ENCODE data around the gene SLC24A4. TPM values are rescaled to one million over a fixed set of nuclear protein-coding genes. Genes with fewer than 3 reads are reported as not detected.
A peak's percentile ranks its signal among the peaks of the same experiment; 100 is the strongest.

The SLC24A4 gene
- total RNA-seq, 1 donor from 2014 or later, result not detected

GRCh38 chr14:92316937-92317336 lies 6.0 kb upstream of the SLC24A4 start:
- no peak for TF ChIP-seq CTCF (IDR thresholded peaks at IDR 0.05; ENCODE audit: unreplicated experiment)
- no peak overlapping the region for H3K27ac Mint-ChIP-seq
- peaks cover 84% of the 10 kb centered on the region for H3K27me3 Mint-ChIP-seq (ENCODE audit: low read depth)
- no peak for DNase-seq (ENCODE audit: low spot score in 2 of 2, unreplicated experiment in 2 of 2)
- no peak overlapping the region for H3K4me3 Mint-ChIP-seq
- no peaks in the 10 kb centered on the region for H3K9me3 Mint-ChIP-seq
- H3K4me1 Mint-ChIP-seq, result no peaks in the 10 kb centered on the region
- no peaks in the 10 kb centered on the region for H3K36me3 Mint-ChIP-seq

GRCh38 chr14:92317511-92317910 lies 5.5 kb upstream of the SLC24A4 start:
- DNase-seq (ENCODE audit: low spot score in 2 of 2, unreplicated experiment in 2 of 2), result no peak
- Mint-ChIP-seq H3K36me3 (no peaks in the 10 kb centered on the region), H3K9me3 (no peaks in the 10 kb centered on the region), H3K4me3 (no peak overlapping the region), H3K4me1 (no peaks in the 10 kb centered on the region), H3K27ac (no peak overlapping the region), H3K27me3 (ENCODE audit: low read depth) (peaks cover 90% of the 10 kb centered on the region)
- TF ChIP-seq CTCF (IDR thresholded peaks at IDR 0.05; ENCODE audit: unreplicated experiment), result no peak

- TF ChIP-seq CTCF (IDR thresholded peaks at IDR 0.05; ENCODE audit: unreplicated experiment), result no peak
- no peak for DNase-seq (ENCODE audit: low spot score in 2 of 2, unreplicated experiment in 2 of 2)
- Mint-ChIP-seq H3K4me3 (no peak overlapping the region), H3K27me3 (ENCODE audit: low read depth) (peaks cover 97% of the 10 kb centered on the region), H3K27ac (no peak overlapping the region), H3K36me3 (no peaks in the 10 kb centered on the region), H3K9me3 (no peaks in the 10 kb centered on the region), H3K4me1 (no peaks in the 10 kb centered on the region)
Observed at GRCh38 chr14:92321701-92322100, 1.3 kb upstream of the SLC24A4 start.

GRCh38 chr14:92322516-92322915 lies 449 bp upstream of the SLC24A4 start:
- H3K4me3 Mint-ChIP-seq, result peak overlapping the region; percentile 58
- no peaks in the 10 kb centered on the region for H3K9me3 Mint-ChIP-seq

GRCh38 chr14:92323916-92324818 lies 1.2 kb downstream of the SLC24A4 start:
- H3K27ac Mint-ChIP-seq, result no peak overlapping the region
- H3K4me3 Mint-ChIP-seq, result peak overlapping the region; percentile 17
- DNase-seq (ENCODE audit: low spot score in 2 of 2, unreplicated experiment in 2 of 2), result no peak
- H3K4me1 Mint-ChIP-seq, result no peaks in the 10 kb centered on the region
- no peaks in the 10 kb centered on the region for H3K9me3 Mint-ChIP-seq
- H3K27me3 Mint-ChIP-seq (ENCODE audit: low read depth), result peaks cover 97% of the 10 kb centered on the region
- no peak for TF ChIP-seq CTCF (IDR thresholded peaks at IDR 0.05; ENCODE audit: unreplicated experiment)
- H3K36me3 Mint-ChIP-seq, result no peaks in the 10 kb centered on the region

More at GRCh38 chr14:92322516-92322915, 449 bp upstream of the SLC24A4 start:
- Mint-ChIP-seq H3K27ac (no peak overlapping the region), H3K36me3 (no peaks in the 10 kb centered on the region), H3K4me1 (no peaks in the 10 kb centered on the region), H3K27me3 (ENCODE audit: low read depth) (peaks cover 97% of the 10 kb centered on the region)
- no peak for DNase-seq (ENCODE audit: low spot score in 2 of 2, unreplicated experiment in 2 of 2)
- TF ChIP-seq CTCF (IDR thresholded peaks at IDR 0.05; ENCODE audit: unreplicated experiment), result no peak
